K562 (cell line): ENCODE measurements around the gene PFAS. TPM values are rescaled to one million over a fixed set of nuclear protein-coding genes. Genes with fewer than 3 reads are reported as not detected.

Experiments used
- DMBX1 ChIP-seq: fragments of 250-450 bp; sonication (Bioruptor Pico); IDR thresholded peaks from 2 replicates; pipeline ENCODE4 v1.8.0; 2022; ENCODE audit warnings: inconsistent platforms, mild to moderate bottlenecking, moderate library complexity, borderline replicate concordance
- EP400 ChIP-seq: fragments of 450-650 bp; IDR thresholded peaks from 2 replicates; pipeline ENCODE4 v1.6.1; 2017; ENCODE audit warnings: antibody characterized with exemption, mild to moderate bottlenecking, moderate library complexity
- IRF9 ChIP-seq: fragments of 450-650 bp; IDR thresholded peaks from 2 replicates; pipeline ENCODE4 v1.6.1; 2016; ENCODE audit warnings: missing biosample characterization, missing genetic modification characterization
- NCOA6 ChIP-seq: fragments of 450-650 bp; IDR thresholded peaks from 2 replicates; pipeline ENCODE4 v1.6.1; 2017; ENCODE audit warnings: mild to moderate bottlenecking
- PHF20 ChIP-seq: fragments of 450-650 bp; IDR thresholded peaks from 2 replicates; pipeline ENCODE4 v1.6.1; 2018; ENCODE audit not compliant: partially characterized antibody
- RNF2 ChIP-seq: sonication (generic); IDR thresholded peaks from 2 replicates; pipeline ENCODE4 v1.6.1; 2016
- ZBTB5 ChIP-seq: fragments of 450-650 bp; IDR thresholded peaks from 2 replicates; pipeline ENCODE4 v1.6.1; 2017; ENCODE audit warnings: antibody characterized with exemption
- ZC3H11A ChIP-seq: IDR thresholded peaks from 2 replicates; pipeline ENCODE4 v1.6.1; 2012; ENCODE audit warnings: low read depth, low read length, improper control_type of control experiment
- ZNF175 ChIP-seq: fragments of 200-800 bp; sonication (Bioruptor generic); IDR thresholded peaks from 2 replicates; pipeline ENCODE4 v1.6.1; 2016; ENCODE audit warnings: low read depth, mild to moderate bottlenecking, missing genetic modification characterization, missing compliant biosample characterization
- polyA plus RNA-seq, 8 experiments: library from polyadenylated mRNA; depleted of rRNA in 4 of 8; stranded (reverse) in 5 of 8; unstranded in 3 of 8; fragments of >200 nt; fragmentation: Nextera tagmentation in 2 of 8; fragmentation: Illumina TruSeq in 1 of 8; extraction: Ambion mirVana in 2 of 8; extraction: Trizol in 1 of 8; gene quantifications; 2 replicates each; pipeline versions ENCODE4 v1.2.1 to v1.2.3, GENCODE V29; 2011 to 2014; ENCODE audit warnings: inconsistent platforms in 1 of 8, missing spikeins in 1 of 8
- total RNA-seq, 7 experiments: library from RNA; depleted of rRNA in 6 of 7; stranded (reverse); fragments of >200 nt in 6 of 7; fragmentation: Illumina TruSeq in 2 of 7; extraction: Trizol in 2 of 7; gene quantifications; 2 replicates each; pipeline versions ENCODE4 v1.2.1 to v1.2.3, GENCODE V29; 2011 to 2021; ENCODE audit warnings: low replicate concordance in 1 of 7

The PFAS gene
- total and polyA plus RNA-seq, 9 of the 15 experiments (the other 6 are each of a cell fraction or from before 2014, with no cell fraction given) = 11.6 to 131 (median 43.9) TPM

GRCh38 chr17:8221663-8222379 lies 27.3 kb upstream of the PFAS start (continued):
- TF ChIP-seq ZNF175 (CRISPR knock-in tag) (0 out of 2 replicates have a peak, but pooled peaks have one; percentile 58), RNF2 (peak; percentile 78; the same call in 1 of the 2 replicates), ZC3H11A (no peak), ZBTB5 (peak; percentile 34; the same call in 1 of the 2 replicates), NCOA6 (0 out of 2 replicates have a peak, but pooled peaks have one; percentile 27), IRF9 (no peak; the same call in 1 of the 2 replicates), EP400 (no peak; the same call in 1 of the 2 replicates), DMBX1 (no peak), PHF20 (no peak)
